GM23248 (cell line): ENCODE results near the gene NDUFAF3.

Experiments
- EZH2 ChIP-seq: fragments of 200-600 bp; sonication (generic); IDR thresholded peaks from 2 replicates; pipeline ENCODE4 v1.6.1; 2018; ENCODE audit warnings: antibody characterized with exemption, mild to moderate bottlenecking; ENCODE audit not compliant: insufficient read depth, poor library complexity, severe bottlenecking
- EZH2phosphoT487 ChIP-seq: fragments of 200-600 bp; sonication (generic); IDR thresholded peaks from 2 replicates; pipeline ENCODE4 v1.6.1; 2018; ENCODE audit warnings: antibody characterized with exemption, moderate library complexity, mild to moderate bottlenecking, low read depth; ENCODE audit not compliant: insufficient read depth

- TF ChIP-seq EZH2, result no peak
- no peak for TF ChIP-seq EZH2phosphoT487
These were observed 4.0 kb downstream of the NDUFAF3 start for GRCh38 chr3:49025793-49026520.
